K562 (cell line): Measurements from ENCODE around the gene ADAT3. TPM values are rescaled to one million over a fixed set of nuclear protein-coding genes. Genes with fewer than 3 reads are reported as not detected.

Experiments
- ATAC-seq: fragments of 200-7000 bp; cut with Tn5 transposase; 3 replicates; pipeline ENCODE4 v1.9.1; 2020; ENCODE audit warnings: moderate library complexity
- BruUV-seq: library from RNA; stranded (reverse); fragments of 400-500 nt; replicated peaks from 2 replicates; lab custom pipeline; 2021; lab: Mats Ljungman, UMichigan
- CTCF ChIA-PET: fragments of 300-600 bp; formaldehyde crosslinking; extraction: SDS; loops from one replicate; lab custom pipeline; 2021; ENCODE audit warnings: low intra/inter-chr PET ratio; lab: Yijun Ruan, JAX
- POLR2A ChIA-PET: fragments of 300-600, 350-650 bp; sonication (Branson Sonifier 250); formaldehyde crosslinking; extraction: SDS; loops from one replicate; lab custom pipeline; 2021; ENCODE audit warnings: antibody characterized with exemption, inconsistent platforms; lab: Yijun Ruan, JAX
- DNase-seq, 4 experiments: peaks; one replicate each; pipeline versions ENCODE4 v3.0.0 to v3.0.0-alpha.2; 2011 to 2018; ENCODE audit warnings: low spot score in 3 of 4, mixed read lengths in 3 of 4; ENCODE audit errors: extremely low read depth in 1 of 4
- FAIRE-seq: peaks from 2 replicates; lab custom pipeline; 2011; peaks lifted over from hg19 to GRCh38; lab: Jason Lieb, UNC
- H2AFZ ChIP-seq: 2 replicates; pipeline ENCODE4 v1.6.0; 2011; ENCODE audit warnings: low read depth, low read length, control low read depth, inconsistent platforms
- H3K27ac ChIP-seq: fragments of 200-600 bp; 3 replicates; pipeline ENCODE4 v1.8.0; 2011; ENCODE audit warnings: low read depth, mild to moderate bottlenecking, control low read depth, inconsistent platforms, low read length, moderate library complexity, mixed read lengths; ENCODE audit errors: extremely low read depth
- H3K27me3 ChIP-seq, 2 experiments: fragments of 300-600 bp in 1 of 2; 2 replicates in 1 of 2; 3 replicates in 1 of 2; pipeline versions ENCODE4 v1.6.0 to v1.8.0; 2011; ENCODE audit warnings: inconsistent platforms in 2 of 2, low read length in 2 of 2, mild to moderate bottlenecking in 1 of 2, mixed read lengths in 1 of 2, moderate library complexity in 1 of 2; ENCODE audit not compliant: control insufficient read depth in 2 of 2, insufficient read depth in 2 of 2
- H3K36me3 ChIP-seq: fragments of 300-600 bp; 3 replicates; pipeline ENCODE4 v1.8.0; 2011; ENCODE audit warnings: mild to moderate bottlenecking, low read length, inconsistent platforms; ENCODE audit not compliant: control insufficient read depth, insufficient read depth
- H3K4me1 ChIP-seq, 2 experiments: fragments of 200-600 bp in 1 of 2; replicated peaks in 1 of 2; 2 replicates in 1 of 2; 3 replicates in 1 of 2; pipeline versions ENCODE4 v1.5.1 to v1.8.0; 2011; ENCODE audit warnings: inconsistent platforms in 2 of 2, low read length in 2 of 2, mild to moderate bottlenecking in 1 of 2, mixed read lengths in 1 of 2, moderate library complexity in 1 of 2; ENCODE audit not compliant: control insufficient read depth in 2 of 2, insufficient read depth in 2 of 2
- H3K4me2 ChIP-seq: 2 replicates; pipeline ENCODE4 v1.6.1; 2011; ENCODE audit warnings: low read length, control low read depth, inconsistent platforms, mixed read lengths; ENCODE audit not compliant: insufficient read depth
- H3K4me3 ChIP-seq: fragments of 200-600 bp; sonication (generic), shearing (Covaris generic); 2 replicates; pipeline ENCODE4 v1.5.1; 2016; ENCODE audit warnings: control low read depth, inconsistent platforms
- H3K79me2 ChIP-seq: fragments of 200-600 bp; 3 replicates; pipeline ENCODE4 v1.8.0; 2011; ENCODE audit warnings: low read length, inconsistent platforms; ENCODE audit not compliant: control insufficient read depth, insufficient read depth
- H3K9ac ChIP-seq, 2 experiments: 2 replicates each; pipeline versions ENCODE4 v1.6.0 to v1.6.1; 2011; ENCODE audit warnings: low read depth in 2 of 2, low read length in 2 of 2, control low read depth in 1 of 2, inconsistent platforms in 1 of 2, mild to moderate bottlenecking in 1 of 2, mixed read lengths in 1 of 2; ENCODE audit not compliant: insufficient read depth in 1 of 2
- H3K9me1 ChIP-seq: one replicate; pipeline ENCODE4 v1.6.0; 2011; ENCODE audit warnings: inconsistent platforms, mild to moderate bottlenecking, low read length, moderate library complexity; ENCODE audit not compliant: control insufficient read depth, insufficient read depth
- H3K9me3 ChIP-seq: replicated peaks from 2 replicates; pipeline ENCODE4 v1.5.1; 2011; ENCODE audit warnings: low read depth, low read length, inconsistent platforms; ENCODE audit not compliant: control insufficient read depth, insufficient read depth
- H4K20me1 ChIP-seq: replicated peaks from 2 replicates; pipeline ENCODE4 v1.6.1; 2011; ENCODE audit warnings: low read length, inconsistent platforms, mixed read lengths; ENCODE audit not compliant: control insufficient read depth, insufficient read depth
- ATF7 ChIP-seq: fragments of 450-650 bp; IDR thresholded peaks from 2 replicates; pipeline ENCODE4 v1.7.1; 2014; ENCODE audit warnings: mild to moderate bottlenecking, moderate library complexity
- C11orf30 ChIP-seq: fragments of 450-650 bp; IDR thresholded peaks from 2 replicates; pipeline ENCODE4 v1.6.1; 2016; ENCODE audit warnings: low read depth, mild to moderate bottlenecking
- GABPB1 ChIP-seq: sonication (generic); formaldehyde crosslinking; IDR thresholded peaks from 2 replicates; pipeline ENCODE4 v1.8.0; 2022; ENCODE audit warnings: mild to moderate bottlenecking, missing genetic modification reagents
- KAT7 ChIP-seq: sonication (generic); formaldehyde crosslinking; IDR thresholded peaks from 2 replicates; pipeline ENCODE4 v1.8.0; 2022; ENCODE audit warnings: missing genetic modification reagents, mild to moderate bottlenecking, borderline replicate concordance
- KDM2B ChIP-seq: fragments of 250-450 bp; sonication (Bioruptor Pico); IDR thresholded peaks from 2 replicates; pipeline ENCODE4 v1.8.0; 2021; ENCODE audit warnings: mild to moderate bottlenecking, moderate library complexity
- KLF16 ChIP-seq: IDR thresholded peaks from 2 replicates; pipeline ENCODE4 v1.6.1; 2016; ENCODE audit warnings: antibody characterized with exemption
- MTF1 ChIP-seq: fragments of 250-450 bp; sonication (Bioruptor Pico); IDR thresholded peaks from 2 replicates; pipeline ENCODE4 v1.9.0; 2021; ENCODE audit warnings: moderate library complexity, mild to moderate bottlenecking, inconsistent platforms, borderline replicate concordance
- NR2C1 ChIP-seq, 2 experiments: fragments of 450-650 bp; IDR thresholded peaks; 2 replicates each; pipeline ENCODE4 v1.6.1; 2017; ENCODE audit warnings: mild to moderate bottlenecking in 2 of 2, antibody characterized with exemption in 1 of 2, inconsistent platforms in 1 of 2, missing compliant biosample characterization in 1 of 2, missing genetic modification characterization in 1 of 2
- SMAD1 ChIP-seq: fragments of 150-350 bp; IDR thresholded peaks from 2 replicates; pipeline ENCODE4 v1.6.1; 2014; ENCODE audit warnings: low read length, low read depth; ENCODE audit not compliant: partially characterized antibody
- SRSF1 ChIP-seq: fragments of 200-400 bp; formaldehyde crosslinking; IDR thresholded peaks from 2 replicates; pipeline ENCODE4 v1.6.1; 2017; ENCODE audit warnings: mild to moderate bottlenecking, low read depth, low read length, moderate library complexity
- ZKSCAN3 ChIP-seq: fragments of 250-450 bp; sonication (Bioruptor Pico); IDR thresholded peaks from 2 replicates; pipeline ENCODE4 v1.4.0; 2020
- ZNF766 ChIP-seq: fragments of 200-800 bp; sonication (Bioruptor generic); conservative IDR thresholded peaks from 2 replicates; pipeline ENCODE4 v1.6.1; 2016; ENCODE audit warnings: missing genetic modification characterization, missing compliant biosample characterization
- ZNF780A ChIP-seq: fragments of 250-450 bp; sonication (Bioruptor Pico); IDR thresholded peaks from 2 replicates; pipeline ENCODE4 v1.5.0; 2021; ENCODE audit warnings: mild to moderate bottlenecking
- ZZZ3 ChIP-seq: fragments of 450-650 bp; IDR thresholded peaks from 2 replicates; pipeline ENCODE4 v1.6.1; 2016; ENCODE audit warnings: antibody characterized with exemption, mild to moderate bottlenecking, moderate library complexity
- WGBS: fragments of 100-300 bp; shearing (Covaris generic); methylation state at CpG from one replicate; pipeline ENCODE4 v1.1.6; 2016; ENCODE audit warnings: low coverage, mixed read lengths; ENCODE audit not compliant: insufficient coverage; ENCODE audit errors: missing lambda C conversion rate; 5-methylcytosine and 5-hydroxymethylcytosine counted together
- in situ Hi-C: fragments of 300-500 bp; cut with MboI; formaldehyde crosslinking; loops from 4 replicates; pipeline ENCODE4 v1.15.0; 2018; ENCODE audit warnings: inconsistent platforms, mixed read lengths
- intact Hi-C: fragments of 100-400 bp; cut with micrococcal nuclease; formaldehyde crosslinking; loops from 2 replicates; pipeline ENCODE4 v1.14.2; 2022
- polyA plus RNA-seq, 8 experiments: library from polyadenylated mRNA; depleted of rRNA in 4 of 8; stranded (reverse) in 5 of 8; unstranded in 3 of 8; fragments of >200 nt; fragmentation: Nextera tagmentation in 2 of 8; fragmentation: Illumina TruSeq in 1 of 8; extraction: Ambion mirVana in 2 of 8; extraction: Trizol in 1 of 8; gene quantifications; 2 replicates each; pipeline versions ENCODE4 v1.2.1 to v1.2.3, GENCODE V29; 2011 to 2014; ENCODE audit warnings: inconsistent platforms in 1 of 8, missing spikeins in 1 of 8
- total RNA-seq, 7 experiments: library from RNA; depleted of rRNA in 6 of 7; stranded (reverse); fragments of >200 nt in 6 of 7; fragmentation: Illumina TruSeq in 2 of 7; extraction: Trizol in 2 of 7; gene quantifications; 2 replicates each; pipeline versions ENCODE4 v1.2.1 to v1.2.3, GENCODE V29; 2011 to 2021; ENCODE audit warnings: low replicate concordance in 1 of 7
- TF ChIP-seq, protein P1 (sequence below), 2 experiments: IDR thresholded peaks in 1 of 2; conservative IDR thresholded peaks in 1 of 2; 2 replicates each; pipeline ENCODE4 v1.6.1; 2016; ENCODE audit warnings: low read depth in 2 of 2, mild to moderate bottlenecking in 1 of 2, missing compliant biosample characterization in 1 of 2, missing genetic modification characterization in 1 of 2, moderate library complexity in 1 of 2
- TF ChIP-seq, protein P2 (sequence below): fragments of 250-450 bp; sonication (Bioruptor Pico); IDR thresholded peaks from 2 replicates; pipeline ENCODE4 v1.8.0; 2021; ENCODE audit warnings: moderate library complexity, mild to moderate bottlenecking, inconsistent platforms
- TF ChIP-seq, protein P3 (sequence below): sonication (generic); formaldehyde crosslinking; IDR thresholded peaks from 2 replicates; pipeline ENCODE4 v1.8.1; 2023; ENCODE audit warnings: mild to moderate bottlenecking, missing genetic modification reagents, moderate library complexity
- TF ChIP-seq, protein P4 (sequence below): fragments of 200-800 bp; sonication (Bioruptor generic); IDR thresholded peaks from 2 replicates; pipeline ENCODE4 v1.6.1; 2017; ENCODE audit warnings: missing genetic modification characterization, missing compliant biosample characterization

Gene ADAT3
- total and polyA plus RNA-seq, 9 of the 15 experiments (the other 6 are each of a cell fraction or from before 2014, with no cell fraction given): 0.67 to 15.6 (median 7.8) TPM; not detected in 4

DNA sequence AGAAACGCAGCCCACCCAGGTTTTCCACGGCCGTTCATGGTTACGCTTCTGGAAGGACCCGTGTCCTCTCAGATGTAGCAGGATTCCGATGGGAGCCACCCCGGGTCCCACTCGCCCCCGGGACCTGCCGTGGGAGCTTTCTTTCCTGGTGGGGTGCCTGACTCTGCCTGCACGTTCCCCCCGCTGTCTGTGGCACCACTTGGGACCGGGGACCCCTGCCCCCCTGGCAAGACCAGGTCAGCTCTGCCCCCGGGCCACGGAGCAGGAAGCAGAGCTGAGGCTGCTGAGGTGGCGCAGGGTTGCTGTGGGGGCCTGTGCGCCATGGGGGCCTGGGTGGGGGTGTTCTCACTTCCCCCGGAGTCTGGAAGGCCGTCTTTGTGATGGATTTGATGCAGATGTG is 47.8 kb downstream of the ADAT3 start:
- no peaks in the 10 kb centered on the region for H3K9me1 ChIP-seq
- no peak for ATAC-seq
- H3K4me2 ChIP-seq: no peak overlapping the region
- TF ChIP-seq, protein P1, sequence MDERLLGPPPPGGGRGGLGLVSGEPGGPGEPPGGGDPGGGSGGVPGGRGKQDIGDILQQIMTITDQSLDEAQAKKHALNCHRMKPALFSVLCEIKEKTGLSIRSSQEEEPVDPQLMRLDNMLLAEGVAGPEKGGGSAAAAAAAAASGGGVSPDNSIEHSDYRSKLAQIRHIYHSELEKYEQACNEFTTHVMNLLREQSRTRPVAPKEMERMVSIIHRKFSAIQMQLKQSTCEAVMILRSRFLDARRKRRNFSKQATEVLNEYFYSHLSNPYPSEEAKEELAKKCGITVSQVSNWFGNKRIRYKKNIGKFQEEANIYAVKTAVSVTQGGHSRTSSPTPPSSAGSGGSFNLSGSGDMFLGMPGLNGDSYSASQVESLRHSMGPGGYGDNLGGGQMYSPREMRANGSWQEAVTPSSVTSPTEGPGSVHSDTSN (CRISPR knock-in tag; IDR thresholded peaks at IDR 0.05; ENCODE audit: low read depth): no peak
- TF ChIP-seq, protein P1 (tag; conservative IDR thresholded peaks at IDR 0.05; ENCODE audit: low read depth): no peak
- no peak for TF ChIP-seq ZNF780A
- TF ChIP-seq, protein P2, sequence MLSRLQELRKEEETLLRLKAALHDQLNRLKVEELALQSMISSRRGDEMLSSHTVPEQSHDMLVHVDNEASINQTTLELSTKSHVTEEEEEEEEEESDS: no peak
- no peak for TF ChIP-seq KDM2B (CRISPR knock-in tag)
- no peak for TF ChIP-seq GABPB1
- TF ChIP-seq C11orf30: no peak
- no peak for TF ChIP-seq ZKSCAN3
- no peak for TF ChIP-seq SRSF1
- TF ChIP-seq, protein P3, sequence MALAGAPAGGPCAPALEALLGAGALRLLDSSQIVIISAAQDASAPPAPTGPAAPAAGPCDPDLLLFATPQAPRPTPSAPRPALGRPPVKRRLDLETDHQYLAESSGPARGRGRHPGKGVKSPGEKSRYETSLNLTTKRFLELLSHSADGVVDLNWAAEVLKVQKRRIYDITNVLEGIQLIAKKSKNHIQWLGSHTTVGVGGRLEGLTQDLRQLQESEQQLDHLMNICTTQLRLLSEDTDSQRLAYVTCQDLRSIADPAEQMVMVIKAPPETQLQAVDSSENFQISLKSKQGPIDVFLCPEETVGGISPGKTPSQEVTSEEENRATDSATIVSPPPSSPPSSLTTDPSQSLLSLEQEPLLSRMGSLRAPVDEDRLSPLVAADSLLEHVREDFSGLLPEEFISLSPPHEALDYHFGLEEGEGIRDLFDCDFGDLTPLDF (CRISPR knock-in tag): no peak
- TF ChIP-seq, protein P4, sequence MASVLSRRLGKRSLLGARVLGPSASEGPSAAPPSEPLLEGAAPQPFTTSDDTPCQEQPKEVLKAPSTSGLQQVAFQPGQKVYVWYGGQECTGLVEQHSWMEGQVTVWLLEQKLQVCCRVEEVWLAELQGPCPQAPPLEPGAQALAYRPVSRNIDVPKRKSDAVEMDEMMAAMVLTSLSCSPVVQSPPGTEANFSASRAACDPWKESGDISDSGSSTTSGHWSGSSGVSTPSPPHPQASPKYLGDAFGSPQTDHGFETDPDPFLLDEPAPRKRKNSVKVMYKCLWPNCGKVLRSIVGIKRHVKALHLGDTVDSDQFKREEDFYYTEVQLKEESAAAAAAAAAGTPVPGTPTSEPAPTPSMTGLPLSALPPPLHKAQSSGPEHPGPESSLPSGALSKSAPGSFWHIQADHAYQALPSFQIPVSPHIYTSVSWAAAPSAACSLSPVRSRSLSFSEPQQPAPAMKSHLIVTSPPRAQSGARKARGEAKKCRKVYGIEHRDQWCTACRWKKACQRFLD (CRISPR knock-in tag): no peak
- no peak for TF ChIP-seq KLF16
- no peak for TF ChIP-seq KAT7 (CRISPR knock-in tag)
- TF ChIP-seq ZNF766 (CRISPR knock-in tag): no peak
- TF ChIP-seq MTF1: no peak
- no peak for TF ChIP-seq ZZZ3
- TF ChIP-seq NR2C1 (IDR thresholded peaks at IDR 0.05): no peak
- no peak for TF ChIP-seq NR2C1 (tag; IDR thresholded peaks at IDR 0.05)
- TF ChIP-seq ATF7: no peak
- TF ChIP-seq SMAD1: no peak
- TF ChIP-seq, all 486 proteins: peak for 0
- H4K20me1 ChIP-seq: peaks cover 20% of the 10 kb centered on the region
- no peak for FAIRE-seq
- no peak overlapping the region for H2AFZ ChIP-seq
- BruUV-seq: no TSS peak
- H3K36me3 ChIP-seq: peaks cover 47% of the 10 kb centered on the region; the same call in 2 of the 3 replicates
- no peak overlapping the region for H3K27ac ChIP-seq
- POLR2A ChIA-PET: interaction anchor here (1.0 kb wide), 1 partner anchor 419 kb away, joined by 3 read pairs; no protein-coding TSS in a partner anchor
- peaks cover 0 to 70% of the 10 kb centered on the region in 2 experiments; a peak in 2 of 5 replicates for H3K4me1 ChIP-seq
- intact Hi-C loops (no loop called here), in situ Hi-C loops (no loop called here)
- no peak for DNase-seq
- CTCF ChIA-PET: no interaction called here
- H3K9ac ChIP-seq: no peak overlapping the region
- H3K79me2 ChIP-seq: peaks cover 89% of the 10 kb centered on the region
- H3K27me3 ChIP-seq: no peaks in the 10 kb centered on the region
- 96% methylated on average over 14 of the region's 19 CpGs for WGBS
- H3K9me3 ChIP-seq: no peaks in the 10 kb centered on the region
- no peak overlapping the region for H3K4me3 ChIP-seq
